Endometrium (tissue), 2 donors: Measurements from ENCODE around the gene PLEKHH1.
"Not testable (repeated sequence)": the region's sequence is repeated elsewhere in the genome, so short reads cannot be mapped to it uniquely, and the experiment has no call there.

Source experiments
- FAIRE-seq: peaks from 2 replicates; lab custom pipeline; 2012; peaks lifted over from hg19 to GRCh38; lab: Jason Lieb, UNC
- donor health status: control.
- donor health status: control.

Gene PLEKHH1

DNA sequence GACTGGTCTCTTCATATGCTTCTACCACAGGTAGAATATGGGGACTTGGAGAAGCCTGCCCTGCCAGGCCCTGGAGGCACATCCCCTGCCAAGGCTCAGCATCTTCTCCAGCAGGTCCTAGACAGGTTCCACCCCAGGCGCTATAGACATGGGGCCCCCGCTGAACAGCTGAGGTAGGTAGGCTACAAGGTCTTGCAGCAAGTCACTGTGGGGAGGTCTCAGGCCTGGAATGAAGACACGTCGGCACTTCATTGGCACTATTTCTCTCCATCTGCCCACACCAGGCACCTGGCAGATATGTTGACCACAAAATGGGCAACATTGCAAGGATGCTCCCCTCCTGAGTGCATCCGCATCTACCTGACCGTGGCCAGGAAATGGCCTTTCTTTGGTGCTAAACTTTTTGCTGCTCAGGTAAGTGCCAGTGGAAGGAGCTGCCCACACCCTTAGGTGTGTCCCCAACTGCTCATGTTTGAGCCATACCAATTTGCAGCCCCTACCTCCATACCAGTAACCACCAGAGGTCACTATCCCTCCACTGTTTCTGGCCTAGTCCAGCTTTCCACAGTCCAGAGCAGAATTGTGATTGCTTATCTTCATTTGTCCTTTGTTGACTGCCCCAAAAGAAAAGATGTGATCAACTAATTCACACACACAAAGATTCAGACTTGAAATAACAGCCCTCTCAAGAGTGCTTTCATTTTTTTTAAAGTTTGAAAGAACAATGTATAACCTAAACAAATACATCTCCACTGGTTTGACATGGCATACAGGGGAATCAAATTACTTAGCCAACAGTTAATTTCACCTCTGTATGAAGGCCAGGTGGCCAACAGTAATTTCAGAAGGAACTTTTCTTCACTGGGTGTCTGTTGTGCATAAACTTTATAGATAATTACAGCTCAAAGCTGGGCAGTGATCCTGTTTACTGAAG, 50.9 kb downstream of the PLEKHH1 start:
- no peak for FAIRE-seq

- FAIRE-seq = no peak
Measured at GRCh38 chr14:67584978-67585377, 51.9 kb downstream of the PLEKHH1 start.

DNA sequence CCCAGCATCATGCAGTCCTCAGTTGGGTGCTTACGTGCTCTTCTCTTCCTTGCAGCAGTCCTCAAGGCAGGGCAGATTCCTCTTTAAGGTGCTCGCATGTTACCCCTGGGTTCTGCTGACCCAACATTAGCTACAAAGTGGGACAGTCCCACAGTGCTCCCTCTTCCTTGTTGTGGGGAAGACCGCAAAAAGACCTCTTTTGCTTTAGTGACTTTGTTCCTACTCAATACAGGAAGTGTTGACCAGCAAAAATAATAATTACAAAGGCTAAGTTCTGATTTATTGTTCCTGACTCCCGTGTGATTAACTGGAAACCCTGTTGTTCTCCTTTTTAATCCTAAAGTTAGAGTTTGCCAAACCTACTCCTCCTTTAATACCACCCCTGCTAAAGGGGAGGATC, 53.3 kb downstream of the PLEKHH1 start:
- FAIRE-seq = no peak

- no peak for FAIRE-seq
Measured at GRCh38 chr14:67589204-67589770, 56.2 kb downstream of the PLEKHH1 start.

GRCh38 chr14:67593650-67594049, 60.6 kb downstream of the PLEKHH1 start:
- FAIRE-seq = not testable (repeated sequence)

- no peak for FAIRE-seq
Measured at GRCh38 chr14:67595392-67595791, 62.3 kb downstream of the PLEKHH1 start.

DNA sequence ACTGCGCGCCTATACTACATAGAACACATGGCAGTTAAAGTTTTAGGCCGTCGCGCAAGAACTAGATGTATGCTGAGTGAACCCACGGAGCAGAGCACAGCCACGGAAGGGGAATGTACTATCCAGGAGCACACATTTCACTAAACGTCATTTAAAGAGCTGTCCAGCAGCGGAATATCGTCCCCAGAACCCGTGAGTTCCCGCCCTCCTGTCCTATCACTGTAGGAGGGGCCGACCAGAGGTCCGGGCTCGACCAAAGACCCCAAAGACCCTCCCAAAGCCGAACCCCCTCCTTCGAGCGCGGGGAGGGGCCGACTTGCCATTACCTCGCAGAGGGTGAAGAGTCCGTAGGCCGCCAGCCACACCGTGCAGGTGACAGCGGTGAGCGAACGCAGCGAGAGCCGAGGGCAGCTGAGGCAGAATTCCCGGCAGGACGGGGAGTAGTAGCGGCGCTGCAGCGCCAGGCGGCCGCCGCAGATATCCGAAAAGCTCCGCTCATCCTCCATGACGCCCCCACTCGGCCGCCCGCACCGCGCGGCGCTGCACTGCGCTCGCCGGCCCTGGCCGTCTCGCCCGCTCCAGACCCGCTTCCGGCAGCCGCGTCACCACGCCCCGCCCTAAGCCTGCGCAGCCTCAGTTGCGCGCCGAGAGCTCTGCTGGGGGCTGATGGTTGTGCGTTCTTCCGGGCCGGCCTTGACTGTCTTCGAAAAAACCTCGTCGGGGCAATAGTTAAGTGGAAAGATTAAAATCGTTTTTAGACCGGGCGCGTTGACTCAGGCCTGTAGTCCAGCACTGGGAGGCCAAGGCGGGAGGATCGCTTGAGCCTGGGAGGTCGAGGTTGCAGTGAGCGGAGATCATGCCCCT, 66.8 kb downstream of the PLEKHH1 start, which contains the start of gene PIGH:
Gene PIGH (minus strand): TSS at position 571 of the 864 bp plus-strand sequence. CDS start 65 bp downstream, at position 506.
- no peak for FAIRE-seq

DNA sequence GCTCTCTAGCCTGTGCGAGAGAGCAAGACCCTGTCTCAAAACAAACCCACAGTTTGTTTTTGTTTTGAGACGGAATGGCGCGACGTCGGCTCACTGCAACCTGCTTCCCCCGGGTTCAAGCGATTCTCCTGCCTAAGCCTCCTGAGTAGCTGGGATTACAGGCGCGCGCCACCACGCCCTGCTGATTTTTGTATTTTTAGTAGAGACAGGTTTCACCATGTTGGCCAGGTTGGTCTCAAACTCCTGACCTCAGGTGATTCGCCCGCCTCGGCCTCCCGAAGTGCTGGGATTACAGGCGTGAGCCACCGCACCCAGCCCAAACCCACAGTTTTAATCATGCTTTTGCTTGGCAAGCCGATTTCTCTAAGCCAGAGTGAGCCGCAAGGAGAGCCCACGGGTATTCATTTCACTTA, 67.5 kb downstream of the PLEKHH1 start:
- FAIRE-seq = not testable (repeated sequence)

- FAIRE-seq = no peak
Measured at GRCh38 chr14:67602076-67602475, 69.0 kb downstream of the PLEKHH1 start.

DNA sequence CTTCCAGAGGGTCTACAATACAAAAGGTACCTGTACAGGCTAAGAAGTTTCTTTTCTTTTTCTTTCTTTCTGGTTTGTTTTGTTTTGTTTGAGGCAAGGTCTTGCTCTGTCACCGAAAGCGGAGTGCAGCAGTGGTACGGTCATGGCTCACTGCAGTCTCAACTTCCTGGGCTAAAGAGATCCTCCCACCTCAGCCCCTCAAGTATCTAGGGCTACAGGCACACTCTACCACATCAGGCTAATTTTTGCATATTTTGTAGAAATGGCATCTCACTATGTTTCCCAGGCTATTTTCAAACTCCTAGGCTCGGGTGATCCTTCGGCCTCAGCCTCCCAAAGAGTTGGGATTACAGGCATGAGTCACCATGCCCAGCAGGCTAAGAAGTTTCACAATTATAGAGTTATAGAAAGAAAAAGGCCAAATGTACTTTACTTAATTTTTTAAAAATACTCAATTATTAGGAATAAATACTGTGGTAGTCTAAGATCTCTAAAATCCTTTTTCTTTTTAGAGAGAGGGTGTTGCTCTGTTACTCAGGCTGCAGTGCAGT, 70.0 kb downstream of the PLEKHH1 start:
- FAIRE-seq = no peak

DNA sequence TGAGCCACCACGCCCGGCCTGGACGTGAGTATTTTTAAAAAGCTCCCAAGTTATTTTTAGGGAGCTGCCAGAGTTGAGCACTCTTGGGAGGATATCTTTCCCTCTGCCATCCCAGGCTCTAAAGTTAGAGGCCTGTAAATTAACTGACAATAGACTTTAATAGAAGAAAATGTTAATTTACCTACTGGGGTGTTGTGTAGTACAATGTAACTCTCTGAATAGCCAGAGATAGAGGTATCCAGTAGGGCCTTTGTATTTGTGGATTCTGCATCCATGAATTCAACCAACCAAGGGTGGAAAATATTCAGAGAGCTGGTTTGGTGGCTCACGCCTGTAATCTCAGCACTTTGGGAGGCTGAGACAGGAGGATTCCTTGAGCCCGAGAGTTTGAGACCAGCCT, 74.6 kb downstream of the PLEKHH1 start:
- no peak for FAIRE-seq

DNA sequence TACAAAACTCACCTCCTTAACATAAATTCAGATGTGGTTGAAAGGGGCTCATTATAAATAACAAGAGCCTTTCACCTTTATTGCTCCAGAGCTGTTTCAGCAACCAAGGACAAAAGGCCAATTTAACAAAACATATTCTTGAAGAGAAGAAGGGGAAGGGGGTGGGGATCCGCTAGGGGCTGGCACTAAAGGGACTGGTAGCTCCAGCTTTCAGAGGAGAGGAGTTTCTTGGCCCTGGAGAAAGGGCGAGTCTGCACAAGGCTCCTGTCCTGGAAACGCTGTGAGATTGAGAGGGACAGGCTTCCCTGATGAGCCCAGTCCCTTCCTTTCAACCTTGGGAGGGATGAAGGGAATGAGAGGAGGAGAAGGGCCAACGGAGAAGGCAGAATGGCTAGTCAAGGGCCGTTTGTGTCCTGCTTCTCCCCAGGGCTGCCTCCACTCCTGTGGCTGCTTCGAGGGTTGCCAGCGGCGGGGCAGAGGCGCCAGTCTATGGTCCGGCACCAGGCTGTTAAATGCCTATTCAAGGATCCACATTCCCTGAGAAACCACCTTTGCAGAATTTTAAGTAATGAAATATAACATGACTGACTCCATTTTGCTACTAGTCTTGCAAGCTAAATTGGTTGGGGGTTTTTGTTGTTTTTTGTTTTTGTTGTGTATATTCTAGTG, 76.7 kb downstream of the PLEKHH1 start:
- no peak for FAIRE-seq

DNA sequence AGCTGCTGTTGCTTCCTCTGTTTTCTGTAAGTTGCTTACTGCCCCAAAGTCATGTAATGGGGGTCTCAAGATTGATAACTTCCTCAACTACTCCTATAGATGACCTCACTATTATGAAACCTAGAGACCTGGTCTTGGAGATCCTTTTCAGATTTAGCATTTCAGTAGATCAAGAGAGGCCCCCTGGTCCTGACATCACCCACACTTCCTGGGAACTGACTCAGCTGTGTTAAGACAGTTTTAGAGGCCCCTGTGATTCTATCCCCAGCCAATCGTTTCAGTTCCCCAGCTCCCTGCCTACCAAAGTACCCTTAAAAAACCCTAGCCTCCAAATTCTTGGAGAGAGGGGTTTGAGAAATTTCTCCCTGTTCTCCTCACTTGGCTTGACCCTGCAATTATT, 77.4 kb downstream of the PLEKHH1 start:
- no peak for FAIRE-seq

- no peak for FAIRE-seq
Measured at GRCh38 chr14:67618617-67619063, 85.5 kb downstream of the PLEKHH1 start.

- FAIRE-seq = no peak
Measured at GRCh38 chr14:67619446-67620216, 86.5 kb downstream of the PLEKHH1 start, which contains the start of gene ARG2. Gene ARG2, plus strand, starts transcription at chr14:67619920. Its CDS starts 58 bp downstream, at chr14:67619978.

- no peak for FAIRE-seq
Measured at GRCh38 chr14:67620217-67620785, 87.2 kb downstream of the PLEKHH1 start.

DNA sequence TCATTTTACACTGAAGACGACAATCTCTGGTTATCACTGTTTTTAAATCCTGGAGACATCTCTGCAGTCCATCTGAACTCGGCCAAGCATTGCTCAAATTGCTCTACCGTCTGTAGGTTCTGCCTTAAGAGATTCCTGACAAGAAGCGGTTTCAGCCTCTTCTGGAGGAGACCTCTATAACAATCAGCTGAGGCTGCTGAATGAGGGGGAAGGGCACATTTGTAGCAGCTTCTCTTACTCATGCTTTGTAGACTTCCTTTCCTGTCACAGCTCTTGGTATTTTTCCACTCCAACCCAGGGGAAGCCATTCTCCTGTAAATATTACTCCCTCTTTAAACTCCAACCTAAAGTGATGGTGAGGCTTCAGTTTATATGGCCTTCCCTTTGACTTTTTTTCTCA, 89.6 kb downstream of the PLEKHH1 start:
- FAIRE-seq = no peak

- FAIRE-seq = no peak
Measured at GRCh38 chr14:67623114-67623513, 90.0 kb downstream of the PLEKHH1 start.

GRCh38 chr14:67626131-67626530, 93.0 kb downstream of the PLEKHH1 start:
- not testable (repeated sequence) for FAIRE-seq

GRCh38 chr14:67627519-67627918, 94.4 kb downstream of the PLEKHH1 start:
- FAIRE-seq = no peak
